Activated CD4-positive, alpha-beta T cell treated with anti-CD3 and anti-CD28 coated beads, Interleukin-2, amount 10 ng/mL, durations not matched to agents 7 days and 5 days (primary cell): ENCODE measurements around the gene KAT2A. TPM values are rescaled to one million over a fixed set of nuclear protein-coding genes. Genes with fewer than 3 reads are reported as not detected.

ENCODE experiments used
- total RNA-seq, 2 experiments: library from RNA; stranded (reverse); gene quantifications; one replicate each; pipeline ENCODE4 v1.2.3, GENCODE V29; 2021

KAT2A gene
- total RNA-seq, 2 experiments from 2014 or later: 47.9 to 48.3 TPM

Other genes with a start within 250 kb of the KAT2A start
- gene ACLY, start 202.4 kb downstream of the KAT2A start, total RNA-seq: 100 to 1,000 TPM; 143 to 150 TPM
- under 1 TPM; 0.40 to 0.42 TPM for gene ODAD4, start 190.8 kb downstream of the KAT2A start, total RNA-seq
- 10 to 100 TPM; 81.2 to 97.5 TPM for gene CNP, start 154.6 kb downstream of the KAT2A start, total RNA-seq
- gene DNAJC7, start 103.9 kb downstream of the KAT2A start, total RNA-seq: 10 to 100 TPM; 93.3 to 94.8 TPM
- gene NKIRAS2, start 101.3 kb downstream of the KAT2A start, total RNA-seq: 10 to 100 TPM; 23.3 to 25.5 TPM
- gene C17orf113, start 70.8 kb downstream of the KAT2A start, total RNA-seq: under 1 TPM in 1 of 2 experiments, not detected in 1; 0.04 TPM
- gene ZNF385C, start 22.9 kb downstream of the KAT2A start, total RNA-seq: not detected
- 10 to 100 TPM; 52.4 to 54.3 TPM for gene DHX58, start 8.7 kb downstream of the KAT2A start, total RNA-seq
- not detected for gene HSPB9, start 1.4 kb upstream of the KAT2A start, total RNA-seq
- gene RAB5C, start 33.6 kb upstream of the KAT2A start, total RNA-seq: 100 to 1,000 TPM in 1 of 2 experiments, 10 to 100 TPM in 1; 97.1 to 108 TPM
- gene KCNH4, start 59.8 kb upstream of the KAT2A start, total RNA-seq: under 1 TPM; 0.15 to 0.17 TPM
- gene HCRT, start 64.1 kb upstream of the KAT2A start, total RNA-seq: not detected
- gene GHDC, start 73.1 kb upstream of the KAT2A start, total RNA-seq: 10 to 100 TPM; 15.3 to 15.5 TPM
- 100 to 1,000 TPM; 150 to 164 TPM for gene STAT5B, start 155.0 kb upstream of the KAT2A start, total RNA-seq
- 100 to 1,000 TPM in 1 of 2 experiments, 10 to 100 TPM in 1; 99.5 to 108 TPM for gene STAT5A, start 167.1 kb upstream of the KAT2A start, total RNA-seq